HL-60 (cell line): ENCODE measurements around the gene ZCCHC12.

Source experiments
- DNase-seq, 2 experiments: peaks; one replicate each; pipeline ENCODE4 v3.0.0-alpha.2; 2010 to 2020; ENCODE audit warnings: low read depth in 1 of 2, low spot score in 1 of 2
- H3K27ac ChIP-seq: fragments of 250-450 bp; sonication (Bioruptor Pico); replicated peaks from 2 replicates; pipeline ENCODE4 v1.5.1; 2020; ENCODE audit warnings: mild to moderate bottlenecking, moderate library complexity
- H3K27me3 ChIP-seq: fragments of 250-450 bp; sonication (Bioruptor Pico); 2 replicates; pipeline ENCODE4 v1.5.1; 2021; ENCODE audit warnings: mild to moderate bottlenecking, moderate library complexity; ENCODE audit not compliant: insufficient read depth, poor library complexity, severe bottlenecking
- H3K4me3 ChIP-seq: replicated peaks from 2 replicates; pipeline ENCODE4 v1.5.1; 2011; ENCODE audit warnings: mild to moderate bottlenecking, control low read depth, low read length; ENCODE audit not compliant: insufficient read depth
- CTCF ChIP-seq: IDR thresholded peaks from one replicate; pipeline ENCODE4 v1.5.1; 2011; ENCODE audit warnings: low read length, control low read depth, inconsistent platforms; ENCODE audit not compliant: insufficient read depth
- GABPA ChIP-seq: IDR thresholded peaks from 2 replicates; pipeline ENCODE4 v1.6.1; 2012; ENCODE audit warnings: low read depth
- POLR2AphosphoS5 ChIP-seq: IDR thresholded peaks from 2 replicates; pipeline ENCODE4 v1.6.1; 2012; ENCODE audit warnings: low read depth
- REST ChIP-seq: IDR thresholded peaks from 2 replicates; pipeline ENCODE4 v1.6.1; 2012; ENCODE audit warnings: low read depth; ENCODE audit not compliant: insufficient replicate concordance
- SPI1 ChIP-seq: IDR thresholded peaks from 2 replicates; pipeline ENCODE4 v1.6.1; 2012; ENCODE audit warnings: low read depth, mild to moderate bottlenecking, borderline replicate concordance

ZCCHC12 gene

GRCh38 chrX:118780911-118781310 is 42.7 kb upstream of the ZCCHC12 start:
- H3K4me3 ChIP-seq: no peak overlapping the region
- no peak overlapping the region for H3K27ac ChIP-seq
- DNase-seq: no peak
- no peaks in the 10 kb centered on the region for H3K27me3 ChIP-seq
- TF ChIP-seq POLR2AphosphoS5: no peak
- TF ChIP-seq CTCF: no peak
- TF ChIP-seq SPI1: no peak
- no peak for TF ChIP-seq REST
- TF ChIP-seq GABPA: no peak

- Histone ChIP-seq H3K27ac (no peak overlapping the region), H3K4me3 (no peak overlapping the region), H3K27me3 (no peaks in the 10 kb centered on the region)
- TF ChIP-seq CTCF (no peak), SPI1 (no peak), GABPA (no peak), POLR2AphosphoS5 (no peak), REST (no peak)
- no peak for DNase-seq
These were observed 27.9 kb upstream of the ZCCHC12 start for GRCh38 chrX:118795528-118796280.

- peak in 1 of 2 experiments; percentile 48 for DNase-seq
- H3K4me3 ChIP-seq: no peak overlapping the region
- TF ChIP-seq SPI1: no peak
- TF ChIP-seq CTCF: no peak
- TF ChIP-seq GABPA: no peak
- no peak for TF ChIP-seq REST
- no peak for TF ChIP-seq POLR2AphosphoS5
- H3K27me3 ChIP-seq: no peaks in the 10 kb centered on the region
- no peak overlapping the region for H3K27ac ChIP-seq
These were observed 20.8 kb upstream of the ZCCHC12 start for GRCh38 chrX:118802857-118803256.
